Mesenteric fat pad (tissue), 1 donor: ENCODE results near the gene OR4K5. TPM values are rescaled to one million over a fixed set of nuclear protein-coding genes. Genes with fewer than 3 reads are reported as not detected.
"Not testable (repeated sequence)": the region's sequence is repeated elsewhere in the genome, so short reads cannot be mapped to it uniquely, and the experiment has no call there.

Experiments used
- DNase-seq: peaks from one replicate; pipeline ENCODE4 v3.0.0-alpha.2; 2020; ENCODE audit warnings: low spot score
- long read RNA-seq: library from polyadenylated mRNA; unstranded; transcript quantifications from one replicate; pipeline ENCODE4 v2.0.0, GENCODE V29; 2020
- total RNA-seq: library from RNA; stranded (reverse); fragmentation: NEBNext Ultra II Directional; extraction: Animal tissue kit (Norgen Biotek cat#: 25700); gene quantifications from one replicate; pipeline ENCODE4 v1.2.1, GENCODE V29; 2021
- donor health status: DM: yes; HTN: yes; CAD: no.

Gene OR4K5, protein sequence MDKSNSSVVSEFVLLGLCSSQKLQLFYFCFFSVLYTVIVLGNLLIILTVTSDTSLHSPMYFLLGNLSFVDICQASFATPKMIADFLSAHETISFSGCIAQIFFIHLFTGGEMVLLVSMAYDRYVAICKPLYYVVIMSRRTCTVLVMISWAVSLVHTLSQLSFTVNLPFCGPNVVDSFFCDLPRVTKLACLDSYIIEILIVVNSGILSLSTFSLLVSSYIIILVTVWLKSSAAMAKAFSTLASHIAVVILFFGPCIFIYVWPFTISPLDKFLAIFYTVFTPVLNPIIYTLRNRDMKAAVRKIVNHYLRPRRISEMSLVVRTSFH
- total RNA-seq = not detected
- long read RNA-seq = 0 reads

DNA sequence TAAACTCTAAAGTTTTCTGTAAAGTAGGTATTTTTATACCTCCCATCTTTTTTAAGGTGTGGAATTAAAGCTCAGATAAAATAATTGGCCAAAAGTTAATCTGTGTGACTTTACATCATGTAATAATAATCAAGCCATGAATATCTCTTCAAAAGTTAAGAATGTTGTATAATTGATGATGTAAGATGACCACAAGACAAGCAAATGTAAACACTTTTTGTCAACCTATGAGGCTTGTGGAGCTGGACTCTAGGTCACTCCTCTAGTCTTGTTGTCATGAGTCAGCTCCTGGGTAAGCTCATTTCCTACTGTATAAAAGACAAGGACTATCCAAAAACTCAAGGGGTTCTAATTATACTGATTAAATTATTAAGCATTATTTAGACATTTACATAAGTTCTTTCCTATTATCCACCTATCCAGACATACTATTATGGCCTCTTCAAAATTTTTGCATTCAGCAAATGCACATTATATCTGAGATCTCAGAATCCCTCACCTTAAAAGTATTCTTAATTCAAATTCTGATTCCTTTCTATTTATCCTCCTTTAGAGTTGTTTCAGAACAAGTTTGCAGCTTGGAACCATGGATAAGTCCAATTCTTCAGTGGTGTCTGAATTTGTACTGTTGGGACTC, at the start of gene OR4K5:
Gene OR4K5, plus strand, starts transcription at position 587 of the 637 bp plus-strand sequence. Its CDS starts 0 bp downstream, at position 587.
- DNase-seq = no peak

DNA sequence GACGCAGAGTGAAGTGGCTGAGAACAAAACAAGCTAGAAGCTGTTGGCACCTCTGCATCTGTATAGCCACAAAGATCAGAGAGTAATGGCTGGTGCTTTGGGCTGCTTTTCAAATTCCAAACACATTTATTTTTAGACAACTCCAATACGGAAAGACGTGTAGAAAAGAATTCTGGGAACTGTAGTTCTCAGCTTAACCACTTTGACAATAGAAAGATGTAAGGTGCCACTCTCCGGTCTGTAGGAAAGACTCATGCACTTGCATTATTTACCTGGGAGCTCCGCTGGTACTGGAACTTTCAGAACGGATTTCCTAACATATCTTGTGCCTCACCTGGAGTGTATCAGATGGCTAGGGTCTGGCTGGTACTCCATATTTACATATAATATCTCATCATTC, 47.2 kb upstream of the OR4K5 start:
- no peak for DNase-seq

DNA sequence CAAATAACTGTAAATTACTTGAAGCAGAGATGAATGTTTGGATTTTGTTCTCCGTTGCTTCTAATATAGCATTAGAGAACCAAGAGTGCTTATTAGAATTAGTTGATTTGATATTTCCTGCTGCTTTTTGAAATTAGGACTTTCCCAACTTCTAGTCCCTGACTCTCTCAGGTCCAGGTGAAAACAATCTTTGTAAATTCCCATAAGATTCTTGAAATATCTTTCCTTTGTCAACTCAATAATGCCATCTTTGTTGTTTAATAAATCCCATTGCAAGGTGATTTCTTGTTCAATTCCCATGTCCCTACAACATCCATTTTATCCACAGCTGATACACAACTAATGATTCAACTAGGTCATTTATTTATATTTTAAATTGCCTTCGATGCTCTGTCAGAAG, 45.6 kb upstream of the OR4K5 start, which contains the start of gene OR4K2:
Gene OR4K2, plus strand, starts transcription at position 301 of the 400 bp plus-strand sequence. CDS start 1,126 bp downstream, outside the sequence.
- no peak for DNase-seq

- DNase-seq = no peak
Measured at GRCh38 chr14:19878029-19878642, 42.3 kb upstream of the OR4K5 start.

DNA sequence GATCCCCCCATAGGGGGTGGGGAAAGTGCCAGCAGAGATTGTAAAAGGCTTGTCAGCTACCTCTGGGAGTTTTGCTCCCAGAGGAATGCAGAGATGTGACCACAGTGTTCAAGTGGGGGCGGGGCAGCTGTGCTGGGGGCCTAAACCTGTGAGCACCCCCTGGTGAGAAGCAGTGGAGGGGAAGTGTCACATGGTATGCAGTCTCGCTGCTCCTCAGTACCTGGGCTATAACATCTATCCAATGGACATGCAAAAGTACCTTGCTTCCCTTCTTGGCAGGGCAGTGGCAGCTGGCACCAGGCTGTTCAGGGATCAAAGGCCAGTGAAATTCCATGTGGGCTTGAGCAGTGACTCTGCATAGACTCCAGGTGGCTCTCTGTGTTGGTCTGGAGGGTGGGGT, 25.1 kb upstream of the OR4K5 start:
- DNase-seq = no peak

DNA sequence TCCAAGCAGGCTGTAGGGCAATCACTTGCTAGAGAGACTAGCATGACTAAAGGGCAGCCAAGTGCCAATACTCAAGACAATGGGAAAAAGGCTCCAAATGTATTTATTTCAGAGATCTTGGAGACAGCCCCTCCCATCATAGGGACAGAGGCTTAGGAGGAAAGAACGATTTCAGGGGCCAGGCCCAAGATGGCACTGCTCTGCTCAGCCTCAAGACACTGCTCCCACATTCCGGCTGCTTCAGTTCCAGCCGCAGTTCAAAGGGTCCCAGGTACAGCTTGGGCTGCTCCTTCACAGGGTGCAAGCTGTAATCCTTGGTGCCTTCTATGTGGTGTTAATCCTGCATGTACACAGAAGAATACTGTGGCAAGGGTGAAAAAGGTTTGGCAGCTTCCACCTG, 19.4 kb upstream of the OR4K5 start:
- no peak for DNase-seq

DNA sequence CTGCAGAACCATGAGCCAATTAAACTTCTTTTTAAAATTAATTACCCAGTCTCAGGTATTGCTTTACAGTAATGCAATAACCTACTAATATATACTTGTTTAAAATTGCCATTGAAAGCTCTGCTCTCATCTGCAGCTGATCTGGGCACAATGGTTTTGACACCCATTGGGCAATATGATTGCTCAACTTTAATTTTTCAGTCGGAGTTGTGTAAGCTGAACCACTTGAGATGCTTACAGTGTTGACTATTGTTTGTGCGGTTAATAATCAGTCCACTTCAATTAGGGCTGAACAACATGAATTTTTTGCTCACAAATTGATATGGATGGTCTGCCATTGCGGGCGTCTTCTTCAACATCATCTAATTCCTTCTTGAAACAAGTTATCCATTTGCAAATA, 18.0 kb upstream of the OR4K5 start:
- no peak for DNase-seq

- no peak for DNase-seq
Measured at GRCh38 chr14:19906665-19907064, 13.7 kb upstream of the OR4K5 start.

DNA sequence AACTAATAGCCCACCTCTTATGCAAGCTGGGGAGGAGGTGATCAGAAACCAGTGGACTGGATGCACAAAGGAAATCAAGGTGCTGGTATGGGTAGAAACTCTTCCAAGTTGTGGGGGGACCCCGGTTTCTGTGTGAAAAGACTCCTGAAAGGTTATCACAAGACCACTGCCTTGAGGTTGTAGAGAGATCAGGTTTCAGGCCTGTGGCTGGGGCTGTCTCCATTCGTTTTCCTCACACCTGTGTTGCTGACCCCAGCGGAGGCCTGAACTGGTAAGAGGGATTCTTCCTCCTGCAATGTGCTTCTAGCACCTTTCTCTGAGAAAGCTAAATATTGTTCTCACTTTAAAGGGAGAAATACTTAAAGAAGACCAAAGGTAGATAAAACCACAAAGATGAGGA, 9.3 kb upstream of the OR4K5 start:
- DNase-seq = no peak

- DNase-seq = no peak
Measured at GRCh38 chr14:19917243-19917642, 3.2 kb upstream of the OR4K5 start.

GRCh38 chr14:19917955-19918518, 2.4 kb upstream of the OR4K5 start:
- DNase-seq = no peak

- DNase-seq = no peak
Measured at GRCh38 chr14:19918553-19919264, 1.7 kb upstream of the OR4K5 start.

DNA sequence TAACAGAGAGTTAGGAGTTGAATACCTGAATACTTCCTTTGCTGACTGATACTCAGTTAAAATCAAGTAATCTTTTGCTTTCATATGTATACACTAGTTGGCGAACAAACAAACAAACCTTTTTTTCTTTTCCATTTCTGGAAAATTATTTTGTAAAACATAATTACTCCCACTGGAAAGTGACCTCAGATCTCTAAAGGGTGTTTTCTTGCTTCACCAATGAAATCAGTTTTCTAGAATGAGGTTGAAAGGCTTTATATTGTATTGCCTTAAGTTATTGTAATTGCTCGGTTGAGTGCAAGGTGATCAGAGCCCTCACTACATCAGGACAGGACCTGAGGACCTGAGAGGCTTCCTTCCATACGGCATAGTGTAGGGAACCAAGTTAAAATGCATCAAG, 10.2 kb downstream of the OR4K5 start, which contains the start of gene OR4K1:
Gene OR4K1, plus strand, starts transcription at position 301 of the 400 bp plus-strand sequence. CDS start 4,750 bp downstream, outside the sequence.
- DNase-seq = no peak

GRCh38 chr14:19941668-19942067, 21.3 kb downstream of the OR4K5 start:
- no peak for DNase-seq

GRCh38 chr14:19947413-19948090, 27.1 kb downstream of the OR4K5 start:
- no peak for DNase-seq

DNA sequence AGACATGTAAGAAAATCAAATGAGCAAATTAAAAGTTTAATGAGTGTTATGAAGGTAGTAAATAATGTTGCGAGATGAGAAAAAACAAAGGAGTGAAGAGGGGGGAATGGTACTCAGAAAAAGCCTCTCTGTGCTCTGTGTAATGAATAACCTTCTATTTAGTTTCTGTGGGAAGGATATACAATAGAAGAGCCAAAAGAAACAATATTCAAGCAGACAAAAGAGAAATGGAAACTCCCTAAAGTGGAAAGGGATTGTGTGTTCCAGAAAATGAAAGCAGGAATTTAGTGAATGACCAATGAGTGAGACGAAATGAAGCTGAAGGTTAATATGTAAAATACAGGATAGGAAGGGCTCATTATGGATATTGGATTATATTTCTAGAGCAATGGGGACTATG, 28.8 kb downstream of the OR4K5 start:
- DNase-seq = no peak

GRCh38 chr14:19969735-19970134, 49.3 kb downstream of the OR4K5 start:
- DNase-seq = not testable (repeated sequence)
